Endothelial cell of umbilical vein (primary cell): ENCODE measurements around the gene ITPR1. TPM values are rescaled to one million over a fixed set of nuclear protein-coding genes. Genes with fewer than 3 reads are reported as not detected.

Source experiments
- BruUV-seq: library from RNA; stranded (reverse); fragments of 400-500 nt; replicated peaks from 2 replicates; lab custom pipeline; 2021; lab: Mats Ljungman, UMichigan
- CTCF ChIA-PET: fragments of 300-600, 350-600 bp; sonication (Branson Sonifier 250); formaldehyde crosslinking; loops from one replicate; lab custom pipeline; 2021; ENCODE audit warnings: antibody characterized with exemption, inconsistent platforms; lab: Charles Lee
- POLR2A ChIA-PET: fragments of 300-600, 350-600 bp; sonication (Branson Sonifier 250); formaldehyde crosslinking; loops from one replicate; lab custom pipeline; 2021; ENCODE audit warnings: antibody characterized with exemption, inconsistent platforms; lab: Charles Lee
- DNase-seq: peaks from one replicate; pipeline ENCODE4 v3.0.0-alpha.2; 2011; ENCODE audit warnings: low read depth, low spot score
- FAIRE-seq: peaks from 2 replicates; lab custom pipeline; 2011; peaks lifted over from hg19 to GRCh38; lab: Jason Lieb, UNC
- H2AFZ ChIP-seq: 2 replicates; pipeline ENCODE4 v1.6.0; 2012; ENCODE audit warnings: low read depth, low read length, control low read depth, inconsistent platforms
- H3K27ac ChIP-seq: 2 replicates; pipeline ENCODE4 v1.5.1; 2011; ENCODE audit warnings: low read depth, mild to moderate bottlenecking, control low read depth, low read length, moderate library complexity; ENCODE audit not compliant: insufficient read depth
- H3K27me3 ChIP-seq, 2 experiments: 2 replicates each; pipeline versions ENCODE4 v1.6.0 to v1.6.1; 2011; ENCODE audit warnings: low read length in 2 of 2, mixed read lengths in 1 of 2; ENCODE audit not compliant: control insufficient read depth in 2 of 2, insufficient read depth in 2 of 2
- H3K36me3 ChIP-seq, 2 experiments: 2 replicates in 1 of 2; 3 replicates in 1 of 2; pipeline ENCODE4 v1.5.1; 2011; ENCODE audit warnings: low read length in 2 of 2, mild to moderate bottlenecking in 1 of 2, moderate library complexity in 1 of 2; ENCODE audit not compliant: control insufficient read depth in 2 of 2, insufficient read depth in 2 of 2; ENCODE audit errors: extremely low read depth in 1 of 2
- H3K4me1 ChIP-seq: 3 replicates; pipeline ENCODE4 v1.5.1; 2011; ENCODE audit warnings: mild to moderate bottlenecking, low read length; ENCODE audit not compliant: control insufficient read depth, insufficient read depth; ENCODE audit errors: extremely low read depth
- H3K4me2 ChIP-seq: 2 replicates; pipeline ENCODE4 v1.6.1; 2011; ENCODE audit warnings: low read length, control low read depth, mixed read lengths; ENCODE audit not compliant: insufficient read depth
- H3K4me3 ChIP-seq, 3 experiments: fragments of 200-600 bp in 1 of 3; sonication (generic), shearing (Covaris generic) in 1 of 3; replicated peaks in 1 of 3; 2 replicates each; pipeline ENCODE4 v1.5.1; 2011 to 2016; ENCODE audit warnings: control low read depth in 3 of 3, low read length in 3 of 3, mild to moderate bottlenecking in 2 of 3, inconsistent platforms in 1 of 3, low read depth in 1 of 3, moderate library complexity in 1 of 3; ENCODE audit not compliant: insufficient read depth in 1 of 3
- H3K79me2 ChIP-seq: 2 replicates; pipeline ENCODE4 v1.6.0; 2012; ENCODE audit warnings: low read length, inconsistent platforms; ENCODE audit not compliant: control insufficient read depth, insufficient read depth
- H3K9ac ChIP-seq: replicated peaks from 2 replicates; pipeline ENCODE3; 2011; ENCODE audit warnings: low read length, control low read depth; ENCODE audit not compliant: insufficient read depth; ENCODE audit errors: extremely low read depth
- H3K9me1 ChIP-seq: replicated peaks from 3 replicates; pipeline ENCODE4 v1.6.0; 2011; ENCODE audit warnings: mild to moderate bottlenecking, low read length; ENCODE audit not compliant: control insufficient read depth, insufficient read depth; ENCODE audit errors: extremely low read depth
- H3K9me3 ChIP-seq: replicated peaks from 2 replicates; pipeline ENCODE4 v1.5.1; 2012; ENCODE audit warnings: low read length, inconsistent platforms; ENCODE audit not compliant: control insufficient read depth, insufficient read depth
- H4K20me1 ChIP-seq: replicated peaks from 2 replicates; pipeline ENCODE3; 2011; ENCODE audit warnings: mild to moderate bottlenecking, low read length; ENCODE audit not compliant: control insufficient read depth, insufficient read depth; ENCODE audit errors: extremely low read depth
- CTCF ChIP-seq, 2 donors: IDR thresholded peaks; 1 replicate in 1 of 2; 2 replicates in 1 of 2; pipeline ENCODE4 v1.5.1; 2011; ENCODE audit warnings: low read length in 2 of 2, mild to moderate bottlenecking in 2 of 2, moderate library complexity in 2 of 2, control low read depth in 1 of 2, inconsistent platforms in 1 of 2, low read depth in 1 of 2; ENCODE audit not compliant: insufficient read depth in 1 of 2; ENCODE audit errors: extremely low read depth in 1 of 2
- EZH2 ChIP-seq: IDR thresholded peaks from 2 replicates; pipeline ENCODE4 v1.6.1; 2012; ENCODE audit warnings: borderline replicate concordance, low read depth, mild to moderate bottlenecking, moderate library complexity, low read length, inconsistent platforms; ENCODE audit not compliant: severe bottlenecking
- FOS ChIP-seq: IDR thresholded peaks from 2 replicates; pipeline ENCODE4 v1.6.1; 2011; ENCODE audit warnings: mild to moderate bottlenecking, low read length, moderate library complexity, borderline replicate concordance; ENCODE audit not compliant: insufficient read depth
- GATA2 ChIP-seq: IDR thresholded peaks from 2 replicates; pipeline ENCODE4 v1.7.0; 2011; ENCODE audit warnings: low read depth, mild to moderate bottlenecking, moderate library complexity, mixed read lengths, low read length; ENCODE audit not compliant: insufficient read length, insufficient read depth
- JUN ChIP-seq: IDR thresholded peaks from 2 replicates; pipeline ENCODE4 v1.6.1; 2011; ENCODE audit warnings: borderline replicate concordance, low read depth; ENCODE audit not compliant: insufficient read length, insufficient read depth
- MYC ChIP-seq: IDR thresholded peaks from one replicate; pipeline ENCODE4 v1.6.1; 2011; ENCODE audit warnings: mild to moderate bottlenecking, low read depth, low read length
- POLR2A ChIP-seq: IDR thresholded peaks from 2 replicates; pipeline ENCODE4 v1.6.1; 2012; ENCODE audit warnings: low read depth, mild to moderate bottlenecking, control low read depth, low read length
- POLR2AphosphoS5 ChIP-seq: IDR thresholded peaks from 2 replicates; pipeline ENCODE4 v1.6.1; 2012; ENCODE audit warnings: low read depth, mild to moderate bottlenecking, control low read depth, low read length, moderate library complexity; ENCODE audit not compliant: insufficient read depth
- dilution Hi-C: fragments of 300-500 bp; cut with MboI; formaldehyde crosslinking; loops from one replicate; pipeline ENCODE4 v1.15.0; 2019; ENCODE audit warnings: low sequenced_read_pairs; ENCODE audit not compliant: extremely low pct_ligation_motif_present
- intact Hi-C: fragments of 100-400 bp; cut with micrococcal nuclease; formaldehyde crosslinking; loops from one replicate; pipeline ENCODE4 v1.10.0; 2022
- polyA plus RNA-seq, 4 experiments: library from polyadenylated mRNA; depleted of rRNA in 3 of 4; stranded (reverse) in 3 of 4; unstranded in 1 of 4; fragments of >200 nt; gene quantifications; 2 replicates each; pipeline versions ENCODE4 v1.2.1 to v1.2.3, GENCODE V29; 2011 to 2012; ENCODE audit warnings: missing spikeins in 1 of 4
- total RNA-seq: library from RNA; stranded (reverse); gene quantifications from 2 replicates; pipeline ENCODE4 v1.2.3, GENCODE V29; 2021
- TF ChIP-seq, protein P1 (sequence below): IDR thresholded peaks from 2 replicates; pipeline ENCODE4 v1.6.1; 2011; ENCODE audit not compliant: insufficient read depth, insufficient read length

ITPR1 gene
- total and polyA plus RNA-seq, 2 donors (not counting 3 experiments of a cell fraction or from before 2014, with no cell fraction given), result 5.1 to 16.1 TPM

DNA sequence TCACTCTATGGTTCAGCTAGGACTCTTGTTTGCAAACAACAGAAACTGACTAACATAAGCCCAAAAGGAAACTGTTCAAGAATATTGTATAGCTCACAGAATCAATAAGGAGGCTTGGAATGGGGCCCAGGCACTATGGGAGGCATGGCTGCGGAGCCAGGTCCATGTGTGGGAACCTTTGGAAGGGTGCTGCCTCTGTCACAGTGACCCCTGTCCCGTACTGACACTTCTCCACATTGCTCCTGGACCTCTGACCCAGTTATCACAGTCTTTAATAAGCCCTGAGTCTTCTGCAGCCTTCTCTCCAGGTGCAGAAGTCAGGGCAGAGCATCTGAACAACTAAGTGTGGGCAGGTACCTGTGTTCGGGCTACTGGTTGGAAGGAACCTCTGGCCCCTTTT lies 121.8 kb downstream of the ITPR1 start:
- dilution Hi-C loops, result no loop called here
- Histone ChIP-seq H2AFZ (no peak overlapping the region), H4K20me1 (no peaks in the 10 kb centered on the region), H3K4me2 (no peak overlapping the region), H3K4me1 (no peaks in the 10 kb centered on the region), H3K9ac (no peak overlapping the region), H3K79me2 (no peaks in the 10 kb centered on the region), H3K4me3 (no peak overlapping the region), H3K27me3 (no peaks in the 10 kb centered on the region), H3K9me3 (no peaks in the 10 kb centered on the region), H3K9me1 (no peaks in the 10 kb centered on the region), H3K36me3 (no peaks in the 10 kb centered on the region), H3K27ac (no peak overlapping the region)
- intact Hi-C loops, result no loop called here
- ChIA-PET CTCF (interaction anchor here (0.7 to 1.1 kb wide), 4 partner anchors 10 to 300 kb away, joined by 3 to 5 read pairs (median 4); no protein-coding TSS in a partner anchor), POLR2A (no interaction called here)
- no TSS peak for BruUV-seq
- no peak for TF ChIP-seq CTCF (IDR thresholded peaks at IDR 0.05; ENCODE audit: extremely low read depth in 1 of 2, insufficient read depth in 1 of 2, low read depth in 1 of 2, low read length in 2 of 2)
- TF ChIP-seq, protein P1, sequence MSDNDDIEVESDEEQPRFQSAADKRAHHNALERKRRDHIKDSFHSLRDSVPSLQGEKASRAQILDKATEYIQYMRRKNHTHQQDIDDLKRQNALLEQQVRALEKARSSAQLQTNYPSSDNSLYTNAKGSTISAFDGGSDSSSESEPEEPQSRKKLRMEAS, result no peak
- TF ChIP-seq POLR2AphosphoS5, result no peak
- no peak for TF ChIP-seq GATA2
- no peak for TF ChIP-seq POLR2A
- TF ChIP-seq FOS, result no peak
- TF ChIP-seq MYC, result no peak
- TF ChIP-seq JUN, result no peak
- TF ChIP-seq EZH2, result no peak
- DNase-seq (no peak), FAIRE-seq (no peak)
